SU-DHL-6 (cell line): ENCODE results near the gene TESPA1.
"Not testable (repeated sequence)": the region's sequence is repeated elsewhere in the genome, so short reads cannot be mapped to it uniquely, and the experiment has no call there.

ENCODE experiments used
- H2AFZ ChIP-seq: fragments of 200-600 bp; sonication (generic); 2 replicates; pipeline ENCODE4 v1.6.1; 2014; ENCODE audit warnings: low read depth, mild to moderate bottlenecking, moderate library complexity, mixed read lengths, antibody characterized with exemption, low read length; ENCODE audit not compliant: severe bottlenecking
- H3F3A ChIP-seq: fragments of 200-600 bp; shearing (Covaris generic); 2 replicates; pipeline ENCODE4 v1.6.0; 2016; ENCODE audit warnings: antibody characterized with exemption, mild to moderate bottlenecking; ENCODE audit not compliant: insufficient read depth
- H3K27ac ChIP-seq: fragments of 200-600 bp; sonication (generic); 2 replicates; pipeline ENCODE4 v1.5.1; 2016; ENCODE audit warnings: low read depth, mild to moderate bottlenecking, low read length, moderate library complexity, mixed read lengths
- H3K27me3 ChIP-seq: fragments of 200-600 bp; sonication (generic), shearing (Covaris generic); 2 replicates; pipeline ENCODE4 v1.6.0; 2014; ENCODE audit warnings: mild to moderate bottlenecking, low read length
- H3K36me3 ChIP-seq: fragments of 200-600 bp; sonication (generic); 2 replicates; pipeline ENCODE4 v1.6.1; 2014; ENCODE audit warnings: mild to moderate bottlenecking, low read length, mixed read lengths
- H3K4me2 ChIP-seq: fragments of 300-600, 200-600 bp; shearing (Covaris generic), sonication (generic); 2 replicates; pipeline ENCODE4 v1.6.0; 2014; ENCODE audit warnings: low read length, low read depth, mild to moderate bottlenecking; ENCODE audit not compliant: poor library complexity, severe bottlenecking
- H3K4me3 ChIP-seq: fragments of 200-600 bp; sonication (generic); 2 replicates; pipeline ENCODE4 v1.5.1; 2014; ENCODE audit warnings: antibody characterized with exemption, low read length, mild to moderate bottlenecking, mixed read lengths; ENCODE audit not compliant: insufficient read depth, poor library complexity, severe bottlenecking
- H3K79me2 ChIP-seq: fragments of 200-600 bp; sonication (generic); 2 replicates; pipeline ENCODE4 v1.6.1; 2014; ENCODE audit warnings: mild to moderate bottlenecking, low read length, moderate library complexity; ENCODE audit not compliant: insufficient read depth
- H3K9ac ChIP-seq: fragments of 200-600 bp; sonication (generic); 2 replicates; pipeline ENCODE4 v1.7.0; 2014; ENCODE audit warnings: mild to moderate bottlenecking, low read length
- H3K9me2 ChIP-seq: fragments of 200-600 bp; sonication (generic); replicated peaks from 2 replicates; pipeline ENCODE4 v1.6.1; 2014; ENCODE audit warnings: low read length; ENCODE audit not compliant: insufficient read depth
- H3K9me3 ChIP-seq: fragments of 200-600 bp; sonication (generic); 2 replicates; pipeline ENCODE4 v1.6.1; 2014; ENCODE audit warnings: low read length, mixed read lengths; ENCODE audit not compliant: insufficient read depth
- H4K20me1 ChIP-seq: fragments of 200-600 bp; sonication (generic); 2 replicates; pipeline ENCODE4 v1.6.1; 2014; ENCODE audit warnings: low read depth, mild to moderate bottlenecking, antibody characterized with exemption, low read length, moderate library complexity, mixed read lengths
- CTCF ChIP-seq: fragments of 200-600 bp; sonication (generic); IDR thresholded peaks from one replicate; pipeline ENCODE4 v1.5.1; 2017; ENCODE audit warnings: antibody characterized with exemption, mild to moderate bottlenecking, low read length, moderate library complexity; ENCODE audit not compliant: insufficient read depth, poor library complexity, severe bottlenecking
- EZH2phosphoT487 ChIP-seq: fragments of 200-600 bp; sonication (generic), shearing (Covaris generic); conservative IDR thresholded peaks from 2 replicates; pipeline ENCODE4 v1.6.1; 2018; ENCODE audit warnings: mild to moderate bottlenecking, antibody characterized with exemption, low read length, moderate library complexity, mixed read lengths

TESPA1 gene

GRCh38 chr12:54949073-54949711, 35.4 kb downstream of the TESPA1 start:
- Histone ChIP-seq H3K79me2 (no peaks in the 10 kb centered on the region), H4K20me1 (no peaks in the 10 kb centered on the region), H3K27ac (no peak overlapping the region), H3F3A (no peaks in the 10 kb centered on the region), H3K27me3 (no peaks in the 10 kb centered on the region), H3K36me3 (no peaks in the 10 kb centered on the region), H3K9me3 (no peaks in the 10 kb centered on the region), H3K9me2 (no peaks in the 10 kb centered on the region), H2AFZ (no peak overlapping the region), H3K4me3 (no peak overlapping the region), H3K9ac (no peak overlapping the region), H3K4me2 (no peak overlapping the region)
- no peak for TF ChIP-seq CTCF
- TF ChIP-seq EZH2phosphoT487 = no peak

- no peaks in the 10 kb centered on the region for H3K79me2 ChIP-seq
- H3K27ac ChIP-seq = no peak overlapping the region
- no peaks in the 10 kb centered on the region for H3F3A ChIP-seq
- H3K4me3 ChIP-seq = no peak overlapping the region
- no peak overlapping the region for H3K9ac ChIP-seq
- H3K36me3 ChIP-seq = no peaks in the 10 kb centered on the region
- TF ChIP-seq EZH2phosphoT487 = no peak
- TF ChIP-seq CTCF = no peak
- no peaks in the 10 kb centered on the region for H3K27me3 ChIP-seq
- H3K4me2 ChIP-seq = no peak overlapping the region
- no peaks in the 10 kb centered on the region for H4K20me1 ChIP-seq
- no peaks in the 10 kb centered on the region for H3K9me3 ChIP-seq
- no peaks in the 10 kb centered on the region for H3K9me2 ChIP-seq
- no peak overlapping the region for H2AFZ ChIP-seq
These were observed 36.4 kb downstream of the TESPA1 start for GRCh38 chr12:54948171-54948570.

GRCh38 chr12:54945082-54945481, 39.5 kb downstream of the TESPA1 start:
- H3K27me3 ChIP-seq = no peaks in the 10 kb centered on the region
- no peaks in the 10 kb centered on the region for H3K9me2 ChIP-seq
- TF ChIP-seq CTCF = no peak
- TF ChIP-seq EZH2phosphoT487 = no peak
- H3K79me2 ChIP-seq = no peaks in the 10 kb centered on the region
- H3K4me2 ChIP-seq = no peak overlapping the region
- H3K9me3 ChIP-seq = no peaks in the 10 kb centered on the region
- H4K20me1 ChIP-seq = no peaks in the 10 kb centered on the region
- no peak overlapping the region for H3K27ac ChIP-seq
- no peaks in the 10 kb centered on the region for H3K36me3 ChIP-seq
- no peak overlapping the region for H3K9ac ChIP-seq
- H3F3A ChIP-seq = no peaks in the 10 kb centered on the region
- H2AFZ ChIP-seq = no peak overlapping the region
- H3K4me3 ChIP-seq = no peak overlapping the region

- H3K4me2 ChIP-seq, H3K9me2 ChIP-seq, H3K9me3 ChIP-seq, H2AFZ ChIP-seq, H3F3A ChIP-seq, H3K36me3 ChIP-seq, H3K4me3 ChIP-seq, H4K20me1 ChIP-seq, H3K9ac ChIP-seq, H3K79me2 ChIP-seq, H3K27ac ChIP-seq, H3K27me3 ChIP-seq: not testable (repeated sequence)
These were observed 41.3 kb downstream of the TESPA1 start for GRCh38 chr12:54943292-54943691.
